Right atrium auricular region (tissue), 2 donors: ENCODE data around the gene ARHGAP26. TPM values are rescaled to one million over a fixed set of nuclear protein-coding genes. Genes with fewer than 3 reads are reported as not detected.

ENCODE experiments used
- DNase-seq: peaks from one replicate; pipeline ENCODE4 v3.0.0-alpha.2; 2019; ENCODE audit warnings: low spot score
- H3K27ac ChIP-seq, 2 donors: fragments of 200-600 bp; sonication (generic); 1 replicate in 1 of 2; 2 replicates in 1 of 2; pipeline ENCODE4 v1.5.1; 2016 to 2019
- H3K27me3 ChIP-seq, 2 donors: fragments of 200-600 bp; sonication (generic); one replicate each; pipeline versions ENCODE4 v1.5.1 to v1.6.0; 2017 to 2019
- H3K36me3 ChIP-seq: fragments of 200-600 bp; sonication (generic); one replicate; pipeline ENCODE4 v1.5.1; 2016
- H3K4me1 ChIP-seq, 2 donors: fragments of 200-600 bp; sonication (generic); one replicate each; pipeline versions ENCODE4 v1.5.1 to v1.6.0; 2017 to 2019
- H3K4me3 ChIP-seq, 2 donors: fragments of 200-600 bp; sonication (generic); 1 replicate in 1 of 2; 2 replicates in 1 of 2; pipeline ENCODE4 v1.5.1; 2017 to 2019; ENCODE audit warnings: mild to moderate bottlenecking in 1 of 2, moderate library complexity in 1 of 2
- H3K9me3 ChIP-seq, 2 donors: fragments of 200-600 bp; sonication (generic); one replicate each; pipeline ENCODE4 v1.5.1; 2019
- total RNA-seq, 2 donors: library from RNA; depleted of rRNA; stranded (reverse); fragments of >200 nt; gene quantifications; one replicate each; pipeline ENCODE4 v1.1.0, GENCODE V29; 2016
- TF ChIP-seq, protein P1 (sequence below), 2 donors: fragments of 200-600 bp; sonication (generic); IDR thresholded peaks; one replicate each; pipeline ENCODE4 v1.5.1; 2019; ENCODE audit warnings: antibody characterized with exemption in 2 of 2

The ARHGAP26 gene
- total RNA-seq, 2 donors from 2014 or later: 29.8 to 31.6 TPM

DNA sequence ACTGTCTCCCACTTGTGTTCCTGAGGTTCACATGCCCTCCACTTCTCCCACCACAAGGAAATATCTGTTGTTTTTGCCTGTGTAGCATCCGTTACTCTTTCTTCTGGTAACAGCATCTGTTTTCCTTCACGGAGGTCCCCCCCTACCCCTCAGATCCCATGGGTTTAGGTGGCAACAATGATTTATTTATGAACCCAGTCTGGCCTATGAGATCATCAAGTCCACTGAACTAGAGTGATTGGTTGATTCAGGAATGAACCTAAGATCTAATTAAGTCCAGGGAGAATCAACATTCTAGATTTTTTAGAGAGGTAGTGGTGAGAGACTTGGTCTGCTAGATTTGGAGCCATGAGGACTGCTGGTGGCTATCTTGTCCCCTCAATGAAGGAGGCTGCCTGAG is 466.5 kb downstream of the ARHGAP26 start:
- no peak overlapping the region for H3K27ac ChIP-seq
- TF ChIP-seq, protein P1, sequence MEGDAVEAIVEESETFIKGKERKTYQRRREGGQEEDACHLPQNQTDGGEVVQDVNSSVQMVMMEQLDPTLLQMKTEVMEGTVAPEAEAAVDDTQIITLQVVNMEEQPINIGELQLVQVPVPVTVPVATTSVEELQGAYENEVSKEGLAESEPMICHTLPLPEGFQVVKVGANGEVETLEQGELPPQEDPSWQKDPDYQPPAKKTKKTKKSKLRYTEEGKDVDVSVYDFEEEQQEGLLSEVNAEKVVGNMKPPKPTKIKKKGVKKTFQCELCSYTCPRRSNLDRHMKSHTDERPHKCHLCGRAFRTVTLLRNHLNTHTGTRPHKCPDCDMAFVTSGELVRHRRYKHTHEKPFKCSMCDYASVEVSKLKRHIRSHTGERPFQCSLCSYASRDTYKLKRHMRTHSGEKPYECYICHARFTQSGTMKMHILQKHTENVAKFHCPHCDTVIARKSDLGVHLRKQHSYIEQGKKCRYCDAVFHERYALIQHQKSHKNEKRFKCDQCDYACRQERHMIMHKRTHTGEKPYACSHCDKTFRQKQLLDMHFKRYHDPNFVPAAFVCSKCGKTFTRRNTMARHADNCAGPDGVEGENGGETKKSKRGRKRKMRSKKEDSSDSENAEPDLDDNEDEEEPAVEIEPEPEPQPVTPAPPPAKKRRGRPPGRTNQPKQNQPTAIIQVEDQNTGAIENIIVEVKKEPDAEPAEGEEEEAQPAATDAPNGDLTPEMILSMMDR (IDR thresholded peaks at IDR 0.05): no peak
- no peaks in the 10 kb centered on the region for H3K27me3 ChIP-seq
- H3K4me3 ChIP-seq: no peak overlapping the region
- DNase-seq: no peak
- H3K4me1 ChIP-seq: peaks cover 0 to 3% of the 10 kb centered on the region in 2 donors
- H3K9me3 ChIP-seq: no peaks in the 10 kb centered on the region
- H3K36me3 ChIP-seq: no peaks in the 10 kb centered on the region

DNA sequence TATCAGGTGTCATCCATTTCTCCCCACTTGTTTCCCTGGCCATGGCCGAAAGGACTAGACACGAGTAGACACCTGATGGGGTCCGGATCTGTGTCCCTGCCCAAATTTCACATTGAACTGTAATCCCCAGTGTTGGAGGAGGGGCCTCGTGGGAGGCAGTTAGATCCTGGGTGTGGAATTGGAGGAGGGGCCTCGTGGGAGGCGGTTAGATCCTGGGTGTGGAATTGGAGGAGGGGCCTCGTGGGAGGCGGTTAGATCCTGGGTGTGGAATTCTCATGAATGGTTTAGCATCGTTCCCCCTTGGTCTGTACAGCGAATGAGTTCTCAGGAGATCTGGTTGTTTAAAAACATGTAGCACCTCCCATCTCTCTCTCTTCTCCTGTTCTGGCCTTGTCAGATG is 467.5 kb downstream of the ARHGAP26 start:
- Histone ChIP-seq H3K9me3 (no peaks in the 10 kb centered on the region), H3K4me1 (peaks cover 0 to 3% of the 10 kb centered on the region in 2 donors), H3K36me3 (no peaks in the 10 kb centered on the region), H3K4me3 (no peak overlapping the region), H3K27ac (no peak overlapping the region), H3K27me3 (no peaks in the 10 kb centered on the region)
- TF ChIP-seq, protein P1 (IDR thresholded peaks at IDR 0.05): no peak
- no peak for DNase-seq

DNA sequence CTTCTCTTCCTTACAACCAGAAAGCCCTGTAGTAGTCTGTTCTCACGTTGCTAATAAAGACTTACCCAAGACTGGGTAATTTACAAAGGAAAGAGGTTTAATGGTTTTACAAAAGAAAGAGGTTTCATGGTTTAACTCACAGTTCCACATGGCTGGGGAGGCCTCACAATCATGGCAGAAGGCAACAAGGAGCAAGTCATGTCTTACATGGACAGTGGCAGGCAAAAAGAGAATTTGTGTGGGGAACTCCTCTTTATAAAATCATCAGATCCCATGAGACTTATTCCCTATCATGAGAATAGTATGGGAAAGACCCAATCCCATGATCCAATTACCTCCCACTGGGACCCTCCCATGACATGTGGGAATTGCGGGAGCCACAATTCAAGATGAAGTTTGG is 468.4 kb downstream of the ARHGAP26 start:
- TF ChIP-seq, protein P1 (IDR thresholded peaks at IDR 0.05): no peak
- Histone ChIP-seq H3K4me1 (peaks cover 0 to 9% of the 10 kb centered on the region in 2 donors), H3K4me3 (no peak overlapping the region), H3K27ac (no peak overlapping the region), H3K9me3 (no peaks in the 10 kb centered on the region), H3K36me3 (no peaks in the 10 kb centered on the region), H3K27me3 (no peaks in the 10 kb centered on the region)
- DNase-seq: no peak

DNA sequence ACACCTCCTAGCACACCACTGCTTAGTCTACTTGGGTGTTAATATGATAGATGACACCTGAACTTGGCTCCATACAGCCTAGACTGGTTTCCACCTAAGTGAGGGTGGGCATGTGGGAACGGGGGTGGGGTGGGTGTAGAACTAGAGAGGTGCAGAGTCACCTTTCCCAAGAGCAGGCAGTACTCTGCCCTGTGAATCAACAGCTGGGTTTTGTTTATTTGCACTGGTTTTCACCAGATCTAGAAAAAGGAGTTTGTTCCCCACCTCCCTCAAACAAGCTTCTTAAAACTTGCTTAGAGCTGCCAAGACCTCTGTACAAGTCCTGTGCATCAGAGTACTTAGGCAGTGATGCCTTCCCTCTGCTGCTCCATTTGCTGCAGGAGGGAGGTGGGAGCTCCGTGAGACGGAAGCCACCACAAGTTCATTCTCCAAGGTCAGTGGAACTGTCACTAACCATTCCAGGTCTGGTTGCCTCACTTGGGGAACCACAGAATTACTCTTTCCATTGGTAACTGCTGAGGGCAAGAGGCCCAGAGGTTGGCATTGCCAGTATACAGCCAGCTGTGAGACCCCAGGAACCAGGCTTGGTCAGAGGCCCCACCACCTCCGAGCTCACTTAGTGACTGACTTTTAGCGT is 469.8 kb downstream of the ARHGAP26 start:
- no peak overlapping the region for H3K27ac ChIP-seq
- no peaks in the 10 kb centered on the region for H3K36me3 ChIP-seq

DNA sequence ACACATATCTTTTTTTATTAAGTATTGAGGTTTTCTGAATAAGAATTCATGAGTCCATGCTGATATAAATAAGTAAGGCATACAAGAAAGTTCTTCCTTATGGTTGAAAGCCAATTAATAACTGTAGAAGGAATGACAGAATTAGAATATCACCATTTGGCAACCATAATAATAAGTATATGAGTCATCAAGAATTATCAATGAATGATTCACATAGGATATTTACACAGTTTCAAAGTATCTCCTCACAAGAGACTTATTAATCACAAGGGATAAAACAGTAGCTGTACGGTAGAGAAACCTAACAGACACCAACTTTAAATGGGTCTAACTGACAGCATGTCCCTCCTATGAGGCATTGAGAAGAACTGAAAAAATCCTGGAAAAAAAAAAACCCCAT is 471.7 kb downstream of the ARHGAP26 start:
- TF ChIP-seq, protein P1 (IDR thresholded peaks at IDR 0.05): no peak
- no peak overlapping the region for H3K27ac ChIP-seq
- H3K27me3 ChIP-seq: no peaks in the 10 kb centered on the region

More for the DNA sequence above, 469.8 kb downstream of the ARHGAP26 start:
- no peak for DNase-seq
- TF ChIP-seq, protein P1 (IDR thresholded peaks at IDR 0.05): no peak
- Histone ChIP-seq H3K27me3 (no peaks in the 10 kb centered on the region), H3K4me3 (no peak overlapping the region), H3K9me3 (no peaks in the 10 kb centered on the region), H3K4me1 (peaks cover 0 to 20% of the 10 kb centered on the region in 2 donors)

DNA sequence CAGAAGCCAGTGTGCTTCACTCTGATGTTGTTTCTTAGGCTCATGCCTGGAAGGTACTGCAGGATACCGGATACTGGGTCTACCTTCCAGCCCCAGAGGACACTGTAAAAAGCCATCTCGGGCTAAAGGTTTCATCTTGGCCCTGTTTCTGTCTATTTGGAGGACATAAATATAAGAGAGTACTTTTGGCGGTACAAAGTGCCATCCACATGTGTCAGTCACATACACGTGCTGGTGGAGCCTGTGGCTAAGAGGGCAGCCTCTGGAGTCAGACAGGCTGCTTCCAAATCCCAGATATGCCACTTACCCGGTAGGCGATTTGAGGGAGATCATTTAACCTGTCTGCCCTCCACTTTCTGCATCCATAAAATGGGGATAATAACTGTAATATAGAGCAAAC is 472.9 kb downstream of the ARHGAP26 start:
- peaks cover 0 to 20% of the 10 kb centered on the region in 2 donors for H3K4me1 ChIP-seq
- H3K36me3 ChIP-seq: no peaks in the 10 kb centered on the region
- DNase-seq: no peak
- H3K4me3 ChIP-seq: no peak overlapping the region
- no peaks in the 10 kb centered on the region for H3K27me3 ChIP-seq
- TF ChIP-seq, protein P1 (IDR thresholded peaks at IDR 0.05): no peak
- H3K27ac ChIP-seq: peak overlapping the region in 1 of 2 donors; percentile 75
- H3K9me3 ChIP-seq: no peaks in the 10 kb centered on the region

More for the DNA sequence above, 471.7 kb downstream of the ARHGAP26 start:
- Histone ChIP-seq H3K4me3 (no peak overlapping the region), H3K4me1 (peaks cover 0 to 20% of the 10 kb centered on the region in 2 donors), H3K36me3 (no peaks in the 10 kb centered on the region), H3K9me3 (no peaks in the 10 kb centered on the region)
- no peak for DNase-seq
